Panc1 (cell line): ENCODE measurements around the gene KCTD14.
"Not testable (repeated sequence)": the region's sequence is repeated elsewhere in the genome, so short reads cannot be mapped to it uniquely, and the experiment has no call there.

Experiments
- CTCF ChIP-seq: fragments of 450-650 bp; IDR thresholded peaks from 2 replicates; pipeline ENCODE4 v1.5.1; 2017; ENCODE audit warnings: mild to moderate bottlenecking
- POLR2AphosphoS5 ChIP-seq: IDR thresholded peaks from 2 replicates; pipeline ENCODE4 v1.6.1; 2012; ENCODE audit warnings: mild to moderate bottlenecking, low read depth, low read length, moderate library complexity
- REST ChIP-seq, 2 experiments: IDR thresholded peaks; 2 replicates each; pipeline ENCODE4 v1.6.1; 2011 to 2012; ENCODE audit warnings: low read depth in 2 of 2, control low read depth in 1 of 2, low read length in 1 of 2, mild to moderate bottlenecking in 1 of 2, moderate library complexity in 1 of 2; ENCODE audit not compliant: insufficient read depth in 1 of 2
- SIN3A ChIP-seq: IDR thresholded peaks from 2 replicates; pipeline ENCODE4 v1.6.1; 2012; ENCODE audit warnings: low read depth, mild to moderate bottlenecking, low read length, moderate library complexity, borderline replicate concordance; ENCODE audit not compliant: insufficient read depth
- TCF7L2 ChIP-seq: IDR thresholded peaks from 2 replicates; pipeline ENCODE4 v1.6.1; 2011; ENCODE audit warnings: mild to moderate bottlenecking, low read depth, low read length, inconsistent platforms

GRCh38 chr11:78028423-78028822 lies 5.3 kb upstream of the KCTD14 start:
- not testable (repeated sequence) for TF ChIP-seq CTCF; POLR2AphosphoS5; TCF7L2; SIN3A; REST (IDR thresholded peaks at IDR 0.05; ENCODE audit: insufficient read depth in 1 of 2, low read depth in 2 of 2, low read length in 1 of 2)
